Anterior cingulate cortex (tissue), 58 donors: ENCODE results near the gene LHX3.

Experiments
- DNase-seq, 58 donors: peaks; one replicate each; lab custom pipeline; 2025; lab: John Stamatoyannopoulos, UW

LHX3 gene

DNA sequence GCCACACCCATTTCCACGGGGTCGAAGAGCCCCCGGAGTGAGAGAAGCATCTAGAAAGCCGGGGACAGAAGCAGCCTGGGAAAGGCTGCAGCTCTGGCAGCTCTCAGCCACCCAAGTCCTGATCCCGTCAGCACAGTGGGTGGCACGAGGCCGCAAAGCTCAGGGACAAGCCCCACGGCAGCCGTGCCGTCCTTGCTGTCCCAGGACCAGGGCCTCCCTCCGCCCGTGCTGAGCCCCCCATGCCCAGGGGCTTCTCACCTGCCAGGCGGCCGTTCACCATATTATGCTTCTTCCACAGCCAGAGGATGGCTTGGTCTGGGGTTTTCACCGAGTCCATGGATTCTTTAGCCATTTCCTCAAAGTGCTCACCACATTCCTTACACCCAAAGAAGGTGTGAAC lies 6.1 kb upstream of the LHX3 start:
- DNase-seq, result no peak

DNA sequence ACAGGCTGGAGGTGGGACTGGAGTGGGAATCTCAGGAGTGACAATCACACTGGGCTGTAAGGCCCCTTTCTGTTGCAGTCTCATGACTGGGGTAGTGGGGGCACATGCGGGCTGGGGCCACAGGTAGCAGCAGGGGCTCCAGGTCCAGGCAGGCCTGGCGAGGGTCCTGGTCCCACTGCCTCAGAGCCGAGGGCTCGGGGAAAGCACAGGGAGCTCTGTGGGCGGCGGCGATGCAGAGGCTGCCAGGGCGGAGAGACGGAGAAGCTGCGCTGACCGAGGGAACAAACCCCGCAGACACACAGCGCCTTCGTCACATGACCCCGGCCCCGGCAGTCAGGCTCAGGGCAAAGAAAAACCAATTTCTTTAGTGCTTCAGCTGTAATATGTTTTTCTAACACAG lies 5.3 kb upstream of the LHX3 start:
- DNase-seq, result no peak

DNA sequence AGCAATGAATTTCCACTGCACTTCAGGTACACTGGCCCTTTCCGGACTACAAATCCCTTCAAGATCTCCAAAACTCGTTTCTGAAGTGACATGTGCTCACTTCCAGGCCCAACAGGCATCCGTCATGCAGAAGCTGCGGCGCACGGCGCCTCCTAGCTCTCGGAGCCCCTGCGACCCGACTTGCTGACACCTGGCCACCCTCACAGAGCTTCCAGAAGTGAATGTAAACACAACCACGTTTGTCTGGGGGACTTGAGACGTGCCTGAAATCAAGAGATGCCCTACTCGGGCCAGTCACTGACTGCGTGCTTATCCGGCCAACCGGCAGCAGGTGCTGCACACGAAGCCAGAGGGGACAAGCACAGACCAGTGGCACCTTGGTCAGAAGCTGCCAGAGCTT lies 4.9 kb upstream of the LHX3 start:
- DNase-seq, result no peak

DNA sequence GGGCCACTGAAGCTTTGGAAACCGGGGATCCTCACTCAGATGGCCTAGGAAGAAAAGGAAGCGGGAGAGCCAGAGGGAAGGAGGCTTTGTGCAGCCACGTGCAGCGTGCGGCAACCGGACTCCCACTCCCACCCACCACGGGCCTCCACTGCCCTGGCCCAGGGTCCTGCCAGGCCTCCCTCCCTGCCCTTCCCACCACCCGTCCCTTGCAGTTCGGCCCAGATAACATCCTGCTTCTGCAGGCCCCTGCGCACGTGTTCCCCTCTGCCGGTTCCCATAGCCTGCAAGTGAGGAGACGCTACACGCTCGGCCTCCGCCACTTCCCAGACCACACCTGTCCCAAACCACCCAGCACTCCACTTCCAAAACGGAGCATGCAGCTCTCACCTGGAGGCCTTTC lies 4.3 kb upstream of the LHX3 start:
- DNase-seq, result no peak

DNA sequence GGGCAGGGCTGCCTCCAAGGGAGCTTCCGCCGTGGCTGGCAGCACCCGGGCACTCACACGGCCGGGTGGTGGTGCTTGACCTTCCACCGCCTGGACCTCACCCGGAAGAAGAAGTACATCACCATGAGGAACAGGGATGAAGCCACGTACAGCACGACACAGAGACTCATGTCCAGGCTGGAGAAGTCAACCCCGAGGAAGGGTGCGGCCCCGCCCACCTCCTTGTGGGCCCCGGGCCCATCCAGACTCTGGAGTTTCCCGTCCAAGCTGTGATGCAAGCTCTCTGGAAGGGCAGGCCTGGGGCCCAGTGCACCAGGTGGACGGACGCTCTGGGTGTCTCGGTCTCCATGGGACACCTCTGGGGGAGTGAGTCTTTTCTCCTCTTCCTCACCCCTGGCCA lies 3.7 kb upstream of the LHX3 start:
- DNase-seq, result no peak

DNA sequence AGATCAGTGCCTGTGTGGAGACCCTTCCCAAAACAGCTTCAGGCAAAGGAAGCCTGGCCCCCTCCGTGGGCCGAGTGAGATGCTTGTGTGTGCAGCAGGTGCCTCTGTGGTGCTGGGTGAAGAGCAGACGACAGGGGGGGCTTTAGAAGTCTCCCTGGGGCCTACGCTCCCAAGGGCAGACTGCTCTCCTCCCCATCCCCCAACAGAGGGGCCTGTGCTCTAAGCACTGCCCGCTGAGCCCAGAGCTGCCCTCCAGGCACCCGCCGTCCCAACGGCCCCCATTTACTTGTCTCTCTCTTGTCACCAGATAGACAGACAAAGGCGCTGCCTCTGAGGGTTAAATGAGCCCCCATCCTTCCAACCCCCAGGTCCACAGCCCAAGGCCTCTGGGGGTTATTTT lies 2.7 kb upstream of the LHX3 start:
- DNase-seq, result no peak

DNA sequence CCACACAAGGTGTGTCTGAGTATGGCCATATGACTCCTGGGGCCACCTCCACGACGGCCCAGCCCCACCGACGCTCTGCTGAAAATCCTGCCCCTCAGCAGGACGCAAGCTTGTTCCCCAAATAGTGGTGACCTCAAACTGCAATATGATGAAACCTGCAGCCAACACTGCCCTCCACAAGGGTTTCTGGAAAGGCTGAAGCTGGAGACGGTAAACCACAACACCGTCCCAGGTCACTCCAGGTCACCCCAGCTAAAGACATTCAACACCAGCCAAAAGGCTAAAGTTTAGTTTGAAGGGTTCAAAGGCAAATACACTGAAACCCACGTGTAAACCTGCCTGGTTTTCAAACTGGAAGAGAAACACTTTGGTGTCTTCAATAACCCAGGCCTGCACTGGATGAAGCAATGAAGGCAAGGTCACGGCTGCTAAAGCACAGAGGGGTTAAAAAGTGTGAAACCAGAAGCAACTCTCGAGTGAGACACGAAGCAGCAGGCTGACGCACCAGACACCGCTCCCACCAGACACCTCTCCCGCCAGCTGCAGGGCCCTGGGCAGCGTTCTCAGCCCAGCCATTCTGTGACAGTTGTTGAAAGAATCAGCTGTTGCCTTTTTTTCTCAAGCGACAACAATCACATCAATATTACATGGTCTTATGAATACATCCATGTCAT lies 1.8 kb upstream of the LHX3 start:
- DNase-seq, result no peak

DNA sequence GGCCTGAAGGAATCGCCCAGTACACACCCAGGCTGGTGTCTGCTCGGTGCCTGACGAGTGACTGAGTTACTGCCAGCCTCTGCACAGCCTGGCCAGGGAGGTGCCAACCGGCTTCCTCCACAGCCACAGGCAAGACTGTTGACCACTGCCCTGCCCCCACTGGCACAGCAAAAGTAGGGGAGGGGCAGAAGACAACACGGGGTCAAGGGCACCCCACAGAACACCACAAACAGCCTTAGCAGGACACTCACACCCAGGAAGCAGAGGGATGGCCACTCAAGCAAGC lies 722 bp upstream of the LHX3 start:
- no peak for DNase-seq

DNA sequence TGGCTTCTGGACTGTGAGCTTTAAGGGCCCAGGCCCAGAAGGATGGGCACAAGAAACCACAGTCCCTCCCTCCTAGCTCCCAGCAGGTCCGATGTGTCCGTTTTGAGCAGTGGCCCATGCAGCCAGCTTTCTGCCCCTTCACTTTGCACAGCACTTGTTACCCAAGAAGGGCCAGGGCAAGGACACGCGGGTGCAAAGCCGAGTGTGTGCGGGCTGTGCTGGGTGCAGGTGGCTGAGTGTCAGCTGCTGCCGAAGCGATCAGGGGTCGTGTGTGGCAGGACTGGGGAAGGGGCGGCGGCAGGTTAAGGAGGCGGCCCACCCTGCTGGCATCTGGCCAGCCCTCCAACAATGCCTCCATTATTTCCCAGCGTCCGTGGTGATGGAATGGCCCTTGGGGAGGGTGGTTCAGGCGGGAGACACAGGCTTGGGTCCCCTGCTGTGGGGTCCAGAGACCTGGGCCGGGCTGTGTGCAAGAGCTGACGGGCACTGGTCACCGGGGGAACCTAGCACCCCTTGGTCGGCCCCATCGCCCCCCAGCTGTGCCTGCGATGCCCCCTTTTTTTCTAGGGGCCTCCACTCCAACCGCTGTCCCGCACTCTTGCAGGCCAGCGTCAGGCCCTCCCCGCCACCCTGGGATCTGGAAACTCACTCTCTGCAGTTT lies 653 bp downstream of the LHX3 start:
- DNase-seq, result no peak

DNA sequence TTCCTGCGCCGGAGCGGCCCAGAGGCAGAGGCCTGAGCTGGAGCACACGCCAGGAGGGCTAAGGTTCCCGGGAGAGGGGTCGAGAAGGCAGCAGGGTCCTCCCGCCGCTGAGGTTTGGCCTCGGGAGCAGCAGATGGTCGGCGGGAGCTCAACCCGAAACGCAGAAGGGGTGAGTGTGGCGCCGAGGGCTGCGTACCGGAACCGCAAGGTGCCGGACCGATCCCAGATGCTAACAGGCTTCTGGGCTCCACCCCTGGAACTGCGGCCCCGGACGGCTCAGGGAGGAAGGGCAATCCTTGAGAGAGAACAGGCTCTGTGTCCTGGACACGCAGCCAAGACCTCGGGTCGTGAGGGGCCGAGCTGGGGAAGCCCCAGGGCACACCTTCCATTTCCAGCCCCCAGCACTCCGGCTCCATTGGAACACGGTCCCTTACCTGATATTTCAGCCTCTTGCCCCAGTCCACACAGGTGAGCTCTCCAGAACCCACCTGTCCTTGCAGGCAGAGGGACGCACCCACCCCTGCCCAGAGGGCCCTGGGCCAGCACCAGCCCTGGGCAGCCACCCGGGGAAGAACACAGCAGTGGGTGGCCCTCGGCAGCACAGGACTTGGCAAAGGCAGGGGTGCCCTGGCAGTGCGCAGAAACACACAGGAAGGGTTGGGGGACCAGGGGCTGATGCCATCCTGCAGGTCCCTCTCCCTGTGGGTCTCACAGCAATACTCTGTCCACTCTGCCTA lies 1.4 kb downstream of the LHX3 start:
- DNase-seq, result no peak

DNA sequence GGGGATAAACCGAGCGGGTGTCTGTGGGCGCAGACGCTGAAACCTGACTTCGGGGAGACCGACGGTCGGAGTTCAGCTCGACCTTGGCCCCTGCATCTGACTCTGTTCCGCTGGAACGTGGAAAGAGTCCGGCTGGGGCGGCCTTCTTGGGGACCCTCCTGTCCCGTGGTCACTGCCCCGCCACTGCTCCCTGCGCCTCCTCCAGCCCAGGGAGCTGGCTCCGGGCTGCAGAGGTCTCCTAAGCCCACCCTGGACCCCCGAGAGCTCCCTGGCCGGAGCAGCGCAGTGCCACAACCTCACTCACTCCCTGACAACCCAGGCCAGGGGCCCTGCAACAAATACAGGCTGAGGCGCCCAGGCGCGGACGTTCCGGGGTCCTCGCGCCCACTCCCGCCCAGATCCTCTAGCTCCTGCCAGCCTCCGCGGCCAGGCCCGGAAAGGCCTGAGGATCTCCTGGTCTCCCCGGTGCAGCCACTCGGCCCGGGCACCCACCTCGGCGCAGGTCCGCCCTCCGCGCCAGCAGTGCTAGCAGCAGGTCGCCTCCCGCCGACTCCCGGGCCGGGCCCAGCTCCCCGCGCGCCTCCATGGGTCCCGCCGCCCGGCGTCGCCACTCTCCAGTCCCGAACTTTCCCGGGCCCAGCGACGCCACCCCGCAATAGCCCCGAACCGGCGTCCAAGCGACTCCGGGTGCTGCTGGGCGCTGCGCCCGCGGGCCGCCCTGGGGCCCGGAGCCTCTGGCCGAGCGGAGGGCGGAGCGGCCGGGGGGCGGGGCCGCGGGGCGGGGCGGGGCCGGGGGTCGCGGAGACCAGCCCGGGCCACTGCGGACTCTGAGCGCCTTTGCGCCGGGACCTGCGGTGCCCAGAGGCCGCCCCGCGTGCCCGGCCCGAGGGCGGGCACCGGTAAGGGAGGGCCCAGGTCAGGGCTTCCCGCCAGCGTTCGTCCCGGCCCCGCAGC lies 2.2 kb downstream of the LHX3 start:
- no peak for DNase-seq

DNA sequence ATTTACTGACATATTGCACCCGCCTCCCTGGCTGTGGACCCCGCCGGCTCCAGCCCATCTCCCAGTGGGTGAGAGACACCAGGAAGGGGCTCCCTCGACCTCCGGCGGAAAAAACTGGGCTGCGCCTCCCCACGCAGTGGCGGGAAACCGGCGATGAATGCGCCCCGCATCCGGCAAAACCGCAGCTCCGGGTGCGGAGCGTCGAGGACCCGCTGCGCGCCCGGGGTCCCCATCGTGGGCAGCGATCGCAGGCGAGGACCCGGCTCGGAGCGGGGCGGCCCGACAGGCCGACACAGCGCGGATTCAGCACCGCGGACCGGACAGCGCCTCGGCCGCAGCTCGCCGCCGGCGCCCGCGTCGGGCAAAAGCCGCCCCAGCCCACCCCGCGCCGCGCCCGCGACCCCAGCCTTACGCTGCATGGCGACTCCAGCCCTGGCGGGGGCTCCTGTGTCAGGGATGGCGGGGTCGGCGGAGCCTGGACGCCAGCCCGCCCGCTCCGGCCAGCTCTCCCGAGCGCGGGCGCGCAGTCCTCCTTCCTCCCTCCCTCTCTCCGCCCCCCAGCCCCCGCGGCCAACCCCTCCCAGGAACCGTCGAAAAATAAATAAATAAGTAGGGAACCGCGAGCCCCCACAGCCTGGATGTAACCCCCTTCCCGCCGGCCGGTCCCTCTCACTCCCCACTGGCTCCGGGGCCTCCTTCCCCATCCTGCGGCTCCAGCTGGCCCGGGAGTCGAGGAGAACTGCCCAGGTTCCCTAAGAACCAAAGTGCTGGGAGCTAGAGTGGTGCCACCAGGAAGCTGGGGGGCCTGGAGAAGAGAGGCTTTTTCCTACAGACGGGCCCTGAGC lies 3.1 kb downstream of the LHX3 start:
- DNase-seq, result no peak

DNA sequence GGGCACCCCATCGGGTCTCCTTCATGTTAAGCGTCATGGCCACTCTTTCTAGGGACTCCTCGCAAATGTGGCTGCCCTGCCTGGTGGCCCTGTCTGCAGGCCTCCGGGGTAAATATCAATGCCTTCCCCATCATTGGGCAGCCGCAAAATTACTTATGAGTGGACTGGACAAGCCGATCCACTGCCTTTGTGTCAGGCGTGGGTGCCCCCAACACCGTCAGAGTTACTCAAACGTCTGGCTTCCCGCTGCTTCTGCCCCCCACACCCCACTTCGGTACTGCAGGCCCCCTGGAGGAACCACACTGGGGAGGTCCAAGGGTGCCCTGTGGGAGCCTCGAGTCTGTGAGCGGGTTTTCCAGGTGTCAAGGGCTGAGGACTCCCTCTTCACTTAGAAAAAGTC lies 3.8 kb downstream of the LHX3 start:
- DNase-seq, result no peak

DNA sequence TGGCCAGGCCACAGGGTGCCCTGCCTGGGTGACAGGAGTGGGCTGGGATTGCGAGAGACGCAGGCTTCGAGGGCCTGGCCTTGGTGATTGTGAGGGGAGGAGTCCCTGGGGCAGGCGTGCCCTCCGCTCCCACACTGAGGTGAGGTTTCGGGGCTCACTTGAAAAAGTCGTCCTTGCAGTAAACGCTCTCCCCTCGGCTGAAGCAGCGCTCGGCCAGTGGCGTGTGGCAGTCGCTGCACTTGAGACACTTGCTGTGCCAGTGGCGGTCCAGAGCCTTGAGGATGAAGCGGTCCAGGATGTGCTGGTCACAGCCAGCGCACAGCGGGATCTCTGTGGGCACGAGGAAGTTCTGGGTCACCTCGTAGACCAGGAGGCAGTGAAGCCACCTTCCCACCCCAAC lies 4.5 kb downstream of the LHX3 start:
- DNase-seq, result no peak

DNA sequence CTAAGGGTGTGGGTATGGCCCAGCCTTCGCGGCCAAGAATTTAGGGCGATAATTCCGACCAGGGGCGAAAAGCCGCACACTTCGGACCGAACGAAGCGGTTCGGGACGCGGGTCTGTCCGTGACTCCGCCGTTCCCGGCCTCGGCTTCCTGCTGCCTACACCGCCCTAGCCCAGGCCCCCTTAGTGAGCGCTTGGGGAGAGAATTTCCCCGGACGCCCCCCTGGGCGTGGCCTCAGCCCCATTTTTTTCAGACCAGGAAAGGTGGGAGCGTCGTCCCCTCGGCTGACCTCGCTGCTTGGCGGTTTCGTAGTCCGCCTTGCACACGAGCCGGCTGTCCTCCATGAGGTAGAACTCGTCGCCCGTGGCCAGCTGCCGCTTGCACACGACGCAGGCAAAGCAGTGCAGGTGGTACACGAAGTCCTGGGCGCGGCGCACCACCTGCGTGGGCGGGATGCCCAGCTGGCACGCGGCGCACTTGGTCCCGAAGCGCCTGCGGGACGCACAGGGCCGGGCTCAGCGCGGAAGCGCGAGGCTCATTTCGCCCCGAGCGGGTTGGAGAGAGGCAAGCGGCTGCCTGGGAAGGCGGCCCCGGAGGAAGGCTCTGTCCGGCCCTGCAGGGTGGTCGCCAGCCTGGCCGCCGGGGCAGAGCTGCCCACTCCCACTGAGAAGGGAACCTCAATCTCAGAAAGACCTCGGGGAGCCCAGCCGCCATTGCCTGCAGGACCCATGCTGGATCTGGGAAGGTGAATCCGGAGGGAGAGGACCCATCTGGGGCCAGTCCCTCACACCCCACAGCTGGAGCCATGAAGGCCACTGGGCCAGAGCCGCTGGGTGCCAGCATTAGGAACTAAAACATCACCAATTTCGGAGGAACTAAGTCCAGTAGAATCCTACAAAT lies 5.3 kb downstream of the LHX3 start:
- no peak for DNase-seq

DNA sequence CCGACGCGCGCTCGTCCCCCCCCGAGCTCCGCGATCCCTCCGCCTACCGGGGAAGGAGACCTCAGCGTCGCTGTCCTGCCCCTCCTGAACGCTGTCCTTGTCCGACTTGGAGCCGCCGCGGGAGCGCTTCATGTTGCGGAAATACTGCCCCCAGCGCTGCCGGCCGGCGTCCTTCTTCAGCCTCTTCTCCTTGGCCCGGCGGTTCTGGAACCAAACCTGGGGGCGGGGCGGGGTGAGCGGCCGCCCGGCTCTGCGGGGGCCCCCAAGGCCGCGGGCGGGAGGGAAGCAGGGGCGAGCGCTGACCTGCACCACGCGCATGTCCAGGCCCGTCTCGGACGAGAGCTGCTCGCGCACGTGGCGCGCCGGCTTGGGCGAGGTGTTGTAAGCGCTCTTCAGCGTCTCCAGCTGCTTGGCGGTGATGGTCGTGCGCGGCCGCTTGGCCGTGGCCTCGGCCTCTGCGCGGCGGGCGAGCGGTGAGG lies 6.3 kb downstream of the LHX3 start:
- no peak for DNase-seq

DNA sequence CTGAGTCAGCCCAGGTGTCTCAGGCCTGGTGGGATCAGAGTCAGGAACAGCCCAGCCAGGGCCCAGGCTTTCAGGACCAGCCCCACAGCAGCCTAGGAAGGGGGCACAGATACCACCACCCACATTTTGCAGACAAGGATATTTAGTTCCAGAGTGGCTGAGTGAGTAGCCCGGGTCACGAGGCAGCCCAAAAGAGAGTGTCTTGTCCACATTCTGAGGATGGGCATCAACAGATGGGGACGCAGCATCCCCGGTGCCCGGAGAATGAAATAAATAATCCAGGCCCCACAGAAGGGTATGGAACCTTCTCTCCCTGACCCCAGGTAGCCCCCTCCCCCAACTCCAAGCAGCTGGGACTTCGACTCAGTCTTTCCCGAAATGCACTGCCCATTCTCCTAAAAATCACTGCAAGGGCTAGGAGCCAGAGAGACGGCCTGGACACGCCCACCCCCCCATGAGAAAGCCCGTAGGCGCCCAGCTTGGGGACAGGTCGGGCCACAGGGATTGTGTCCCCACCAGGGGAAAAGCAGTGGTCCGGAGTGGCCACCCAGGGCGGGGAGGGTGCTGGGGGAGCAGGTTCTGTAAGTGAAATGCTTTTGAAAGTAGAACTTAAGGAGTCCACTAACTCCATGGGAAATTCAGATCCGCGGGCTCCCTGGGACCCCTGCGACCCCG lies 6.9 kb downstream of the LHX3 start:
- DNase-seq, result no peak
